HG02938 (cell line): ENCODE results near the gene MET.
"Not testable (repeated sequence)": the region's sequence is repeated elsewhere in the genome, so short reads cannot be mapped to it uniquely, and the experiment has no call there.

ENCODE experiments used
- ATAC-seq: cut with Tn5 transposase; IDR thresholded peaks from one replicate; pipeline ENCODE4 v1.9.1; 2021; ENCODE audit warnings: mild to moderate bottlenecking, moderate library complexity; ENCODE audit not compliant: unreplicated experiment

Gene MET

DNA sequence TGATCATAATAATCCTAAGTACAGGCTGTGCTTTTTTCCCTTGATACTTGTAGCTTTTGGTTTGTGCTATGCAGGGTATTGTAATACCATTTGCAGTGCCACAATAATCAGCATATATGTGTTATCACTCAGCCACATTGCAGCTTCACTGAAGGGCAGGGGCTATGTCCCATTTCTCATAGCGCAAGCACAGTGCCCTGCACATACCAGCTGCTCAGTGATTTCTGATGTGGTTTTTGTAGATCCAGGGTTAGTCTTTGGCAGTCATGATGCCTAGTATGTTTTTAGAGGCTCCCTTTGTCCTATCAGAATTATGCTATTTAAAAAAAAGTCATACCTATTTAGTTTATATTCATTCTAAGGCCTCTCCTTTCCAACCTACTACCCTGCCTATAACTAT lies 25.8 kb downstream of the MET start:
- ATAC-seq: no peak

DNA sequence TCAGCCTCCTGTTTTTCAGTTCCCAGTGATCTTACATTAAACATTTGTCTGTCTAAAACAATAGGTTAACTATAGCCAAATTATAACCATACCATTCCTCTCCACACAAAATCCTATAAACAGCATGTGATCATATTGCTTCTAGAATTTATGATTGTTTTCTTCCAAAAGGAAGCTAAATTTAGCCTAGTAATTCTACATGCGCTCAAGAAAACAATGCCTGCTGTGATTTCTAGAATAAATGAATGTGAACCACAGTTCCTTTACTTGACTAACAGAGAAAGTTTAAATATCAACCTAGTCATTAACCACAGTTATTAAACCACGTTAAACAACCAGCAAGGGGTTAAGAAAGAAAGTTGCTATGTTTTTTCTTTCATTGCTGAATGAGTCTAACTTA lies 26.4 kb downstream of the MET start:
- no peak for ATAC-seq

DNA sequence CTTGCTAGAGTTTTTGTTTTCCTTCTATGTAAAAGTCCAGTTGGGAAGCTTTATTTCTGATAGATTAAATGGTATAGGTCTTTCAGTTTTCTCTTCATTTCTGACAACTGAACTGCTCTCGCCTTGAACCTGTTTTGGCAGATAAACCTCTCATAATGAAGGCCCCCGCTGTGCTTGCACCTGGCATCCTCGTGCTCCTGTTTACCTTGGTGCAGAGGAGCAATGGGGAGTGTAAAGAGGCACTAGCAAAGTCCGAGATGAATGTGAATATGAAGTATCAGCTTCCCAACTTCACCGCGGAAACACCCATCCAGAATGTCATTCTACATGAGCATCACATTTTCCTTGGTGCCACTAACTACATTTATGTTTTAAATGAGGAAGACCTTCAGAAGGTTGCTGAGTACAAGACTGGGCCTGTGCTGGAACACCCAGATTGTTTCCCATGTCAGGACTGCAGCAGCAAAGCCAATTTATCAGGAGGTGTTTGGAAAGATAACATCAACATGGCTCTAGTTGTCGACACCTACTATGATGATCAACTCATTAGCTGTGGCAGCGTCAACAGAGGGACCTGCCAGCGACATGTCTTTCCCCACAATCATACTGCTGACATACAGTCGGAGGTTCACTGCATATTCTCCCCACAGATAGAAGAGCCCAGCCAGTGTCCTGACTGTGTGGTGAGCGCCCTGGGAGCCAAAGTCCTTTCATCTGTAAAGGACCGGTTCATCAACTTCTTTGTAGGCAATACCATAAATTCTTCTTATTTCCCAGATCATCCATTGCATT lies 27.1 kb downstream of the MET start:
- no peak for ATAC-seq

DNA sequence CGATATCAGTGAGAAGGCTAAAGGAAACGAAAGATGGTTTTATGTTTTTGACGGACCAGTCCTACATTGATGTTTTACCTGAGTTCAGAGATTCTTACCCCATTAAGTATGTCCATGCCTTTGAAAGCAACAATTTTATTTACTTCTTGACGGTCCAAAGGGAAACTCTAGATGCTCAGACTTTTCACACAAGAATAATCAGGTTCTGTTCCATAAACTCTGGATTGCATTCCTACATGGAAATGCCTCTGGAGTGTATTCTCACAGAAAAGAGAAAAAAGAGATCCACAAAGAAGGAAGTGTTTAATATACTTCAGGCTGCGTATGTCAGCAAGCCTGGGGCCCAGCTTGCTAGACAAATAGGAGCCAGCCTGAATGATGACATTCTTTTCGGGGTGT lies 27.7 kb downstream of the MET start:
- ATAC-seq: no peak

DNA sequence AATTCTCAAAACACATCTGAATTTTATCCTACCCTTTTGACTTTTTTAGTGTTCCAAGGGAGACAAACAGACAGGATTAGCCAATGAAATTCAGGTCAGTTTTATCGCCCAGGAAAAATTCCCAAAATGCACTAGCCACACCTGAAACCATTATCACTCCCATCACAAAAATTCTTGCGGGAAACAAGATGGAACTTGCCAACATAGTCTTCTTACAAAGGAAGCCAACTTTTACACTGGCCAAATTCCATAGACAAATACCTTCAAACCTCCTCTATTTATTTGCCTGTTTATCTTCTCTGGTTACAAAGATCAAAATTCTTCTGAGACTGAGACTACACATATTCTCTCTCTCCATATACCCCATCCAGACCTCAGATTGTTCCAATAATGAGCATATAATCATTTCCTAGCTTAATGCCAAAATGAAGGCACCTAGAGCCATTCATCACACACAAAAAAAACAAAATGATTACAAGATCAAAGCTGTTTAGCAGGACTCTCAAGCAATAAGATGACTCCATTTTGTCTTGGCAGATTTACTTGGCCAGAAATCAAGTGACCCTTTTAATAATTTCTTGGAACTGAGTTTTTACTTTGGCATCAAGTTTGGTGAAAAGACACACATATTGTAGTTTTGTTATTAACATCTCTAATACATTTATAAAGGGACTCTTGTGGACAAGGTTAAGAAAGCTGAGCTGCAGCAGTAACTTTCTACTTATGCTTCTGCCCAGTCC lies 30.2 kb downstream of the MET start:
- no peak for ATAC-seq

DNA sequence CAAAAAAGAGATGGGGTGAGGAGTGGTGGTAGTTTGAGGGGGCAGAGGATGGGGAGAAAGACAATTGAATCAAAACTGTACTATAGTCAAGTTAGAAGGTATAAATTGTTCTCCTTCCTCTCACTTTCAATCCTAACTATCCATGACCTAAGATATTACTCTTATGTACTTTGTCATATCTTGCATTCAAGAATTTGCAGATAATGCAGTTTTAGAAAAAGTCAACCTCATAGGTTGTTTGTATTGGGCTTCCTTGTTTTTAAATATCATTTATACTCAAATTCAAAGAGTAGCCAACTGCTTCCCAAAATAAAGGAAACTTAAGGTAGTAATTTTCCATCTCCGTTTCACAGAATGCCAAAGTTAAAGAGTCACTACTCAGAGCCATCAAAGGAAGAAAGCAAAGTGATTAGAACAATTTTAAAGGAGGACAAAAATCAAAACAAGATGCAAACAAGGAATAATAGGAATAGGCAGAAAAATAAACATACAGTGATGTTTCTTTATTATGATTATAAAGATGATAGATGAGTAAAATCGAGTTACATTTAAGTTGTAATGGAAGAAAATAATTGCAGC lies 32.7 kb downstream of the MET start:
- ATAC-seq: no peak

DNA sequence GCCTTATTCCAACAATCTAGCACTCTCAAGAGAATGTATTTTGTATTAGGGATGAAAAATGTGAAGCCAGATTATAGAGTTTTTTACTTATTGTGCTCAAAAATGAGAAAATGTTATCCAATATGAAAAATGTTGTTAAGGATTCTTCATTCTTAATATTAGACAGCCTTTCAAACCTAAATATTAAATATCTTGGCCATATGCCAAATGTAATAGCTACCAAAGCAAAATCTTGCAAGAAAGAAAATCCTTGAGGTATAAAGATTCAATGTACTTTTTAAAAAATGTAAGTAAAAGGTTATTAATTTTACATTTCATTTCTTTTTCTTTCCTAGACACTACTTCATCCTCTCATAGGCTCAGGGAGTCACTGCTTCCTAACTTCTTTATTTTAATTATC lies 33.4 kb downstream of the MET start:
- ATAC-seq: no peak

DNA sequence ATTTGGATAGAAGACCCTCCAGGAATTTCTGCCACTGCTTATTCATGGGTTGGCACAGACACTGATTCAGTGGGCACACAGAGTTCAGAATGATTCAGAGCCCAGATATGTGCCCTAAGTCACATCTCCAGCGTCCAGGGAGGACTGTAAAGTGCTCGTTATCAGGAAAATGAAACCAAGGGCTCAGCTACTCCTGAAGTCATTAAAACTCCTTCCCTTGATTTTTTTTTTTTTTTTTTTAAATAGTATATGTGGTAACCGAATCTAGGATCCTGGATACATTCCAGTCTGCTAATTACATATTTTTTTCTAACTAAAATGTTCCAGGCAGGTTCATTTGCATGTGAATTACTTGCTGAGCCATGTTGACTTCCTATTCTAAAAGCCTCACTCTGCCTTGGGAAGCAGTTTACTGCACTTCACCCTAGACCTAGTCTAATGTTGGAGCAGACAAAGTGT lies 34.7 kb downstream of the MET start:
- ATAC-seq: no peak

DNA sequence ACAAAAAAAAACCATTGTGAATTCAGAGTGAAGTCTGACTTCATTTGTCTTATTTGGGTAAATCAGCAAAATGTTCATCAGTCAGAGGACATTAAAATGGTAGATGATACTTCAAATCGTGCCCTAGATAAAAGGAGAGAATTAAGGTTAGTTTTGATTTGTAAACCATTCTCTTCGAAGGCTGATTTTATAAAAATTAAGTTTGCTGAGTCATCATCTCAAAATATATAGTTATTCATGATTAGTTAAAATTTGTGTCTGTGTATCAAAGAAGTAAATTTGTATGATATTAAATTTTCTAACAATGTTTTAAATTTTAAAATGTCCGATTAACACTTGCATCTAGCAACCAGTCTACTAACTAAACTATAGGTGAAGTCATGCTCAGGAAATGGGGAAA lies 35.3 kb downstream of the MET start:
- ATAC-seq: no peak

DNA sequence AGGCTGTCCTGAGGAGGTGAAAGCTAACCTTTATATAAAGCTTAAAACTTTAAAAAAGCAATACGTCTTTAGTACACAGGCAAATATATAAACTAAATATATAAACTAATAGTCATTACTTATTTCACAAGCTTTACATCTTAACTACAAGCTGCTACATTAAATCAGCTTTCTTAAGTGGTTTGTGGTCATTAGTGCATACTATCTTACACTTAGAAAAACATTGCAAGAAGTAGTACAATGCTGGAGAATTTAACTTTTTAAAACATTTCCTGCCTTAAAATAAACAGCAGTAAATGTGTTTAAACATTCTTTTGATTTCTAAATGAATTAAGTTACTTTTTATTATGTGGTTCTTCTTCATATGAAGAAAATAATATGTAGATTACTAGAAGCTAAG lies 36.3 kb downstream of the MET start:
- no peak for ATAC-seq

DNA sequence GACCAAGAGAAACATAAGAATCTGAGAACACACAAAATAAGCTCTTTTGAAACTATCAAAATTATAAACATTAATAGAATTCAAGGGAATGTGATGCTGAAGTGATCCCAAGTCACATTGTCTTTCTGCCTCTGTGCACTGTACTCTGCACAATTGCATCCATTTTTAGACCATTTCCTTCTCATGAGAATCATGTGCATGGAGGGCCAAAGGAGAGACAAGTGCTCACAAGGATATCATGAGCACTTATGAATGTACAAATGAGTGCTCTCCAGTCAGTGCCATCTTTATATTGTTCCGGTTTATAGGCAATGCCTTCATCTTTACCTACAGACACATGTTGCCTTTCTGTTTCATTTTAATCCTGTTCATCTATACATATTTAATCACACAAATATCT lies 36.9 kb downstream of the MET start:
- ATAC-seq: no peak

DNA sequence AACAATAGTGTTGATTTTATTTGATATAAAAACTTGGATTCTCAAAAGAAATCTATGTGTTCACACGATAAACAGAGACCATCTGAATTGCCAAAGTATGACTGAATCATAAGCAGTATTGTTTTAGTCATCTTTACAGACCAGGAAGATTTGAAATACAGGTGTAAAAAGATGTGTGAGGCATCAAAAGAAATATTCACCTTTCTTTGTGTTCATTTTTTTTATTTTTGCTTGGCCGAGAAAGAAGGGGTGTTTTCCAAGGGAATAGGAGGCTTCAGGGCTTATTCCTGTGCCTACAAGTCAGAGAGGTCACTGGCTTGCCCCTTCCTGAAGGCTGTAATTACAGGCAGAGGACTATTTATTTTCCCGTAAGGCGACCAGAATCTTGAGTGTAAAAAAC lies 37.3 kb downstream of the MET start:
- ATAC-seq: no peak

DNA sequence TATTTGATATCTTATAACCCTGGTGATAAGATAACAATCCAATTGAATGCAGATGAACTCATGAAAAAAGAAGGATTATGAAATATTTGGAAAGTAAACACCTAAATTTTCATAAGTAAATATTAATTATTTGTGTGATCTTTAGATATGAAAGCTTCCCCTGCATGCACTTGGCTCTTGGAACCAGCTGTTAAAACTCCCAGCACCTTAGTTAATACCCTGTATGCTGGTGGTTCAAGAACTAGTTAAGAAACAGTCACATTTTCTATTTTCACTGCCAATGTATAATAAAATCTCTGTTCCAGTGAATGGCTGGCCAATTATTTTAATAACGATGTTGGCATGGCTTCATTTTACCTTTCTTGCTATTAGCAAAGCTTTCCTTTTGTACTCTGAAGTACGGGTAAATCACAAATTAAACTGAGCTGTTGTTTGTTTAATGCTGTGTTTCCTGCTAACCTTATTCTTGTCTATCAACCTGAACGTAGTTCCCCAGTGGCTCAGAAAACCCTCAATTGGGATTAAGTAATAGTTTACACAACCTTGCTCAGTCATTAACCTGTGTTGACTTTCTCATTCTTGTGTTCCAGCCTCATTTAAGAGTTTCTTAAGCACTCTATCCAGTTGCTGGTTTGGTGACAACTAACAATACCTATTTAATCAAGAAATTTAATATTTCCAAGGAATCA lies 38.9 kb downstream of the MET start:
- ATAC-seq: no peak

DNA sequence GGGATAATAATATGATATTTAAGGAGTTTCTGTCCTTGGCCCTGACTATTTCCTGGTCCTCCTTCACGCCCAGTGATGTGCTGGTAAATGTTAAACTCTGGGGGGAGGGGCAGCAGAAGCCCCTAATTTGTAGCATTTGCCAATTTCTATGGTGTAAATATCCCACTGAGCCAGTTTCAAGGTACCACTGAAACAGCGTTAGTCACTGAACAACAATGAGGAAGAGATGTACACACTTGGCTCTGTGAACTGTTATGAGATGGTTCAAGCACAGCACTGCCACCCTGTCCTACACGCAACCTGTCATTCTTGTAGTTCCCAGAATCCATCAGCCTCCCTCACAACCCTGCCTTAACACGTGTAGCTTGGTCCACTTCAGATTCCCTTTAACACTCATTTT lies 39.8 kb downstream of the MET start:
- ATAC-seq: no peak

DNA sequence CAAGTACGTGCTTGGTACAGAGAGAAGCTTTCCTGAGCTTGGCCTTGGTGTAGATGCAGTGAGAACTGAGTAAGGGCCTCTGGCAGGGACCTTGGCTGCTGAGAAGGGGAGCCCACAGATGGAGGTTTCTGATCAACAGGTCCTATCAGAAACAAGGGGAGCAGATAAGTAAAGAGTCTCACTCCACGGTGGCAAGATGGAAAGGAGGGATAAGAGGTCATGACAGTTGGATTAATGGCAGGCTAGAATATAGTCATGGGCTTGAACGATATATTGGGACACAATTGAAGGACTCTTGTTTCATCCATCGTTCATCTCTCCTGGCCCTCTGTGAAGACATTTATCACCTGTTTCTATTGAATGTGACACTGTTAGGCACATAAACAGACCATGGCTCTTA lies 41.5 kb downstream of the MET start:
- no peak for ATAC-seq

DNA sequence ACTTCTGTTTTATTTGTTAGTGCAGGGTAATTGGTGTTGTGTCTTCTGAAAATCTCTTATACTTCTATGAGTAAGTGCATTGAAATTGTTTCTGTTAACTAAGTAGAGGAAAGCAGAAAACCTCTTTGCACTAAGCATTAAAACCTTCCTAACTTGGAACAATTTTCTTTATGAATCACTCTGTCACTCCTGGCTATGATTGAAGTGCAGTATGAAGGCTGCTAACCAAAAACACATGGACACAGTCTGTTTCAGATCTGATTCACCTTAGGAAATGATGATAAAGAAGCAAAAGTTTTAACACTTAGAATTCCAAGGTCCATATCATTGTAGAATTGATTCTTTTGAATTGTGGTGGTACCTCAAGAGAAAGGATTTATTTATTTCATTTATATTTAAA lies 41.9 kb downstream of the MET start:
- ATAC-seq: no peak

DNA sequence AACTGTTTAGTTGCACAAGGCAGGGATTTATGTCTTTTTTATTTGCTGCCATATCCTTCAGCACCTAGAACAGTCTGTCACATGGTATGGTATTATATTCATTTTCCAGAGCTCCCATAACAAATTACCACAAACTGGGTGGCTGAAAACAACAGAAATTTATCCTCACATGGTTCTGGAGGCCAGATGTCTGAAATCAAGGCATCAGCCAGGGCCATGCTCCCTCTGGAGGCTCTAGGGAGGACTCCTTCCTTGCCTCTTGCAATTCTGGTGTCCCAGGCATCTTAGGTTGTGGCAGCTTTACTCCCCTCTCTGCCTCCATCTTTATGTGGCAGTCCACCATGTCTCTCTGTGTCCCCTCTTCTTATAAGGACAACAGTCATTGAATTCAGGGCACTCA lies 43.1 kb downstream of the MET start:
- ATAC-seq: no peak

DNA sequence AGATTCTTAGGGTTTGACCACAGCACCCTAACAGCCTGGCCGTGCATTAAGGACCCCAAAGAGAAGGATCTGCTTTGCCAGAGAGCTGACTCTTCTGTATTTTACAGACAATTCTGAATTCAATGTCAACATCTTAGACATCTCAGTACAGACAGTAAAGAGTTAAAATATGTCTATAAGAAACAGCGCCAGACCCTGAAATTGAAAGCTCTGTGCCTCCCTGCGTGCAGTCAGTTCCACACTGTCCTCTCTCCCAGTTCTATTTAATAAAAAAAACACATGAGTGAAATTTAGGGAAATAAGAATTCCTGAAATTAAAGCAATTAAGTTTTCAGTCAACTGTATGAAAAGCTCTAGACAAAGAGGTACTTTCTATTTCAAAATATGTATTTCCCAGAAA lies 45.1 kb downstream of the MET start:
- ATAC-seq: no peak

DNA sequence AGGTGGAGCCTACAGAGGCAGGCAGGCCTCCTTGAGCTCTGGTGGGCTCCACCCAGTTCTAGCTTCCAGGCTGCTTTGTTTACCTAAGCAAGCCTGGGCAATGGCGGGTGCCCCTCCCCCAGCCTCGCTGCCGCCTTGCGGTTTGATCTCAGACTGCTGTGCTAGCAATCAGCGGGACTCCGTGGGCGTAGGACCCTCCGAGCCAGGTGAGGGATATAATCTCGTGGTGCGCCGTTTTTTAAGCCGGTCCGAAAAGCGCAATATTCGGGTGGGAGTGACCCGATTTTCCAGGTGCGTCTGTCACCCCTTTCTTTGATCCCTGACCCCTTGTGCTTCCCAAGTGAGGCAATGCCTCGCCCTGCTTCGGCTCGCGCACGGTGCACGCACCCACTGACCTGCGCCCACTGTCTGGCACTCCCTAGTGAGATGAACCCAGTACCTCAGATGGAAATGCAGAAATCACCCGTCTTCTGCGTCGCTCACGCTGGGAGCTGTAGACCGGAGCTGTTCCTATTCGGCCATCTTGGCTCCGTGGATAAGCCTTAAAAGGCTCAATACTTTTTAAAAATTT lies 52.0 kb downstream of the MET start:
- ATAC-seq: not testable (repeated sequence)

DNA sequence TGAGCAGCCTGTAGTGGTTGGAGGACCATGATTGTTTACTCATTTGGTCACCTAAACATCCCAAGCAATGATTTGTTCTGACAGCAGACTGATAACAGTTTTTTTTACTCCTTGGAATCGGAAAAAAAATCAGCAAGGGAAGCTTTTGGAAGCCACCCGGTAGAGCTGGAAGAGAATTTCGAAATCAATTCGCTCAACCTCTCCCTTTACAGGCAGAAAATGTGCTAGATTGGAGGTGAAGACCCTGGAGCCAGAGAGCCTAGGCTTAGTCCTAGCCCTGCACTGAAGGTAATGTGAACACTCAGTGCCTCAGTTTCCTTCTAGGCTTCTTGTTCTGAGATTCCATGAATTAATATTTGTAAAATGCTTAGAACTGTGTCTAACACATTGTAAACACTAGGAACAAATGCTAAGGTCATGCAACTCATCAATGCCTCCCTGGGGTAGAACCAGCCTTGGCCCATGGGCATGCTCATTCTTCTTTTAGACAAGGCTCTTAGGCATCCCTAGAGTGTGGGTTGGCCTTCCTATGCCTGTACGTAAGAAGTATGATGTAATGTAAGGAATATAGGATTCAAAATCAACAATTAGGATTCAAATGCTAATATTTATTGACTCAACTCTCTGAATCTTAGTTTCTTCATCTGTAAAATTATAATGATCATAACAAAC lies 52.7 kb downstream of the MET start:
- no peak for ATAC-seq

DNA sequence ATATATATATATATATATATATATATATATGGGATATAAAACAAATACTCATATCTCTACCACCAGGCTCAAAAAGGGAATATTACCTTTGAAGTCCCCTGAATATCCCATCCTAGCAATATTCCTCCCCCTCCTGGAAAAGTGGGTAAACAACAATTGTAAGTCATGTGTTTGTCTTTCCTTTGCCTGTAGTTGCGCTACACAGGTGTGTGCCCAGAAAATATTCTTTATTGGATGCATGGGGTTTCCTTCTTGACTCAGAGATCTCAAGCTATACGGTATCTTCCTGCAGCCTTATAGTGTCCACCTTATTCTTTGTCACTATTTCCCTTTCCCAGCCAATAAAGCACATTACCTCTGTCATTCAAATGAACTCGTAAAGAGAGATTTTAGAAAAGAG lies 54.2 kb downstream of the MET start:
- no peak for ATAC-seq
